Non-pigmented ciliary epithelial cell (primary cell): ENCODE measurements around the gene ICE2.

Source experiments
- DNase-seq: peaks from one replicate; pipeline ENCODE4 v3.0.0-alpha.2; 2010; ENCODE audit warnings: low read depth

The ICE2 gene, protein sequence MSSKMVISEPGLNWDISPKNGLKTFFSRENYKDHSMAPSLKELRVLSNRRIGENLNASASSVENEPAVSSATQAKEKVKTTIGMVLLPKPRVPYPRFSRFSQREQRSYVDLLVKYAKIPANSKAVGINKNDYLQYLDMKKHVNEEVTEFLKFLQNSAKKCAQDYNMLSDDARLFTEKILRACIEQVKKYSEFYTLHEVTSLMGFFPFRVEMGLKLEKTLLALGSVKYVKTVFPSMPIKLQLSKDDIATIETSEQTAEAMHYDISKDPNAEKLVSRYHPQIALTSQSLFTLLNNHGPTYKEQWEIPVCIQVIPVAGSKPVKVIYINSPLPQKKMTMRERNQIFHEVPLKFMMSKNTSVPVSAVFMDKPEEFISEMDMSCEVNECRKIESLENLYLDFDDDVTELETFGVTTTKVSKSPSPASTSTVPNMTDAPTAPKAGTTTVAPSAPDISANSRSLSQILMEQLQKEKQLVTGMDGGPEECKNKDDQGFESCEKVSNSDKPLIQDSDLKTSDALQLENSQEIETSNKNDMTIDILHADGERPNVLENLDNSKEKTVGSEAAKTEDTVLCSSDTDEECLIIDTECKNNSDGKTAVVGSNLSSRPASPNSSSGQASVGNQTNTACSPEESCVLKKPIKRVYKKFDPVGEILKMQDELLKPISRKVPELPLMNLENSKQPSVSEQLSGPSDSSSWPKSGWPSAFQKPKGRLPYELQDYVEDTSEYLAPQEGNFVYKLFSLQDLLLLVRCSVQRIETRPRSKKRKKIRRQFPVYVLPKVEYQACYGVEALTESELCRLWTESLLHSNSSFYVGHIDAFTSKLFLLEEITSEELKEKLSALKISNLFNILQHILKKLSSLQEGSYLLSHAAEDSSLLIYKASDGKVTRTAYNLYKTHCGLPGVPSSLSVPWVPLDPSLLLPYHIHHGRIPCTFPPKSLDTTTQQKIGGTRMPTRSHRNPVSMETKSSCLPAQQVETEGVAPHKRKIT

DNA sequence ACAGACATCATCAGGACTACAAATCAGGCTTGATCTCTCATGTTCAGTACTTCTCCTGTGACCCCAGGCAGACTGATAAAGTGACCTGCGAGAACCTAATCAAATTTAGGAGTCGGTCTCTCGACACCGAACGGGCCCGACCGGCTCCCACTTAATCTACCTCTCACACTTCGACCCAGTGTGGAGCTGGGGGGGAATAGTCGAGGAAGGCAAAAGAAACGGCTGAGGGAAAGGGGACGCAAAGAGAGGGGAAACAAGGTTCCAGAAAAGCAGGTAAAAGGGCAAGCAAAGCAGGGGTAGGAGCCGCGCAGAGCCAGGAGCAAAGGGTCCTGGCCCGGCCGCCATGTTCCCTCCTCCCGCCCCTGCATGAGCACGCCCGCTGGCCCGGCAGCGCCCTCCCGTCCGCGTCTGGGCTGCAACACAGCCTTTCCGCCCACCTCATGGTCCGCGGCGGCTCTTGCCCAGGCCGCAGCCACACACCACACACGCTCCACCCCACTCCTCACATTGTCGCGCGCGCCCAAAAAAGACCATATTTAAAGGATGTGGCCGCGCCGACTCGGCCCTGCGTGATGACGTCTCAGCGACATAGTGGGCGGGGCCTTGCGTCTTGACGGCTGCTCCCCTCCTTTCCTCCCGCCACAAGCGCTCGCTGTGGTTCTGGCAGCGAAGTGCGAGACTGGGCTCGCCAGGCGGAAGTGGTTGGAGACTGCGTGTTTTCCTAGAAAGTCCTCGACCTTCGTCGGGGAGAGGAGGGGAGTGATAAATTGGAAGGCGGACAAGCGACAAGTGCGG lies at the start of gene ICE2:
TSS of gene ICE2 (minus strand) at position 577 of the 795 bp plus-strand sequence. CDS start 1,165 bp downstream, outside the sequence.
- peak; percentile 77 for DNase-seq

DNA sequence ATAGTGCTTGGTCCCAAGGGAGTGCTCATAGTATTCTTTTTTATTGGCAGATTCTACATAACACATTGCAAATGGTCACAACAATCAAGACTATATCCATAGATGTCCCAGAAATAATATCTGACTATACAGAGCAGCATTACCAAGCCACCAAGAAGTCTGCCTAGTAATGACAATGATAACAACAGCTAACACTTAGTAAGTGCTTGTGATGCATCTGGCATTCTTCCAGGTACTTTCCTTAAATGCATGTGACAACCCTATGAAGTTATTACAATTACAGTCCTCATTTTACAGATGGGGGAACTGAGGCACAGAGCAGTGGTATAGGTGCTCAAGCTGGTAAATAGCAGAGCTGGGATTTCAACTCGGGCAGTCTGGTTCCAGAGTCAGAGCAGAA lies 49.6 kb upstream of the ICE2 start:
- DNase-seq, result no peak

DNA sequence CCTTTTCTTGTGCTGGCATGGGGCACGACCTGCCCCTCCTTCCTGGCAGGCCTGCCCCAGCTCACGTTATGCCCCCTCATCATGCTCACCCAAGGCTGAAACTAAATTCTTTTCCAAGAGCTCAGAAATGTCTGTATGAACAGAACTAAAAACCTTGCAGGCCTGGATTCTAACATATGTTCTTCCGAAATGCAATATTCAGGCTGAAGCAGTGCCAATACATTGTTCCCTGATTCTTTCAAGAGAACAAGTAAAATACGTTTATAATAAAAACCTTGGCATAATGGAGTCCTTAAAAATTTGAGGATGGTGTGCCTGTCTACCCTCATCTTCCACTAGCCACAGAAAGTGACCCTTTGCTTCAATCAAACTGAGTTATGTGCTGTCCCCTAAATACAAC lies 48.5 kb upstream of the ICE2 start:
- DNase-seq, result no peak

DNA sequence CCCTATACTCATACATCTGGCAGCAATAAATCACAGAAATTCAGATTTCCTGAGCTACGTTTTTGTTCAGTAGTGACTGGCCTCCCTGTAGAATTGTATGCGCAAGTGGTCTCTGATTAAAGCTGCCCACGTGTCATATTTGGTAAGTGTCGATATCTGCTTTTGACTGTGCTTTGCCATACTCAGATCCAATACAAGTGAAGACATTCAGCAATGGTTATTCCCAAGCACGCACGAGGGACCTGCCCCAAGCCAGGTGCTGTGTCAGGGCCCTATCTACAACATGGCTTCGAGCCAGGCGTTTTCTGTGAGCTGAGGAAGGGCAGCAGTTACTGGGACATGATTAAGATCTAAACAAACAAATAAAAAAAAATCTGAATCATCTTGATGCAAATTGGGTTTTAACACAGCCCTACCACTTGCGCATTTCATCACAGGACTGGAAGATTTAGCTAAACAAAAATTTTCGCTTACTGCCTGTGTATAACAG lies 47.2 kb upstream of the ICE2 start:
- DNase-seq, result no peak

DNA sequence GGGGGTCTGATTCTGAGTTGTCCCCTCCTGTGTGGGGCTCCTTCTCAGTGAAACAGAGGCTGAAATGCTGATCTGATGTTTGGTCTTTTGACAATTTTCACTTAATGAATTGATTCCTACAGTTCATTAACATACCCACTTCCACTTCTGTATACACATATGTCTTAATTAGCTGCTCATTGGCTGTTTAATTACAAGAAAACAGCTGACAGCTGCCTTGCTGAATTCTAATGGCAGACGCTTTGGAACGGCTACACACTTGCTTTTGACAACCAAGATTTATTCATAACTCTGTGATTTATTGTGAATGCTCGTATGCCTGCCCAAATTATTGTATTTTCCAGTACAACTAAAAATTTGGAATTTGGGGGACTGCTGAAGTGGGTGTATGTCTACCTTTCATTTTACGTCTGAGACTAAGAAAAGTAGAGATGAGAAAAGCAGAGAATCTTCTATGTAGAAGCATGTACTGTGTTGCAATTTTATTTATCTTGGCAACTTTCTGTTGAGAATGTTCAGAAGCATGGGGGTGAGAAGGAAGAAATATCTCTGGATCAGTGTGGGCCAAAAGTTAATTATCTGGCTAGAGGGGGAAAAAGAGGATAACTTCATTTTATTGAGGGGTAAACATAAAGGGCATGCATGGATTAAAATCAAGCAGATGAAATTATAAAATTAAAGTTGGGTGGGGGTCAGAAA lies 46.5 kb upstream of the ICE2 start:
- no peak for DNase-seq

DNA sequence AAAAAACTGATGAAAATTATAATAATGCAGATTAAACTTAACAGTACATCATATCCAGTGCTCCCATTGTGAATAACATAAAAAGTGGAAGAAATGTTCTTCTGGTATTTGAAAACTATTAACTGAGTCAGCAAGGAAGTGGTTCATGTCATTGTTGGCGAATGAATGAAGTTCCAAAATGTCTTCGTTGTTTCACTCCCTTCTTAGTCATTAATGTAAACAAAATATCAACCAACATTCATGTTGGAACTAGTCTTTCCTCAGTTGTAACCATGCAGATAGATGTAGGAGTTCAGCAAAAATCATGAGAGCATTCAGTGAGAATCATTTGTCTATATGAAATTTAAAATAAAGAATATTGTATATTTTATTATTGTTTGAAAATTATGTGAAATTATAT lies 44.1 kb upstream of the ICE2 start:
- no peak for DNase-seq

DNA sequence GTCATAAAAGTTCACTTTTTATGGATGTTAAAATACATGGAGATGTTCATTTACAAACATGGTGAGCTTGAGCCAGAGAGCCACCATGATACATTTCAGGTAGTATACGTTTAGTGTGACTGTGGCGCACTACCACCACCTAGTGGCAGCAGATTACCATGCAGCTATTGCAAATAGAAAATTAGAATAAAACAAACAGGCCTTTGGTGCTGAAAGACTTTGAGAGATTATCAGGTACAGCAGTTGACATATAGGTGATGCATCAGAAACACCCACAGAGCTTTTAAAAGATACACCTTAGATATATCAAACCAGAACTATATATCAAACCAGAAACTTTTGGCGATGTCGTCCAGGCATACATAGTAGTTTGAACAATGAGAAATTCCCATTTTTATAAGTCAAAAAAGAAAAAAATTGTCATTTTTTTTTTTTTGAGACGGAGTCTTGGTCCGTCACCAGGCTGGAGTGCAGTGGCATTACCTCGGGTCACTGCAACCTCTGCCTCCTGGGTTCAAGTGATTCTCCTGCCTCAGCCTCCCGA lies 42.0 kb upstream of the ICE2 start:
- DNase-seq, result no peak

DNA sequence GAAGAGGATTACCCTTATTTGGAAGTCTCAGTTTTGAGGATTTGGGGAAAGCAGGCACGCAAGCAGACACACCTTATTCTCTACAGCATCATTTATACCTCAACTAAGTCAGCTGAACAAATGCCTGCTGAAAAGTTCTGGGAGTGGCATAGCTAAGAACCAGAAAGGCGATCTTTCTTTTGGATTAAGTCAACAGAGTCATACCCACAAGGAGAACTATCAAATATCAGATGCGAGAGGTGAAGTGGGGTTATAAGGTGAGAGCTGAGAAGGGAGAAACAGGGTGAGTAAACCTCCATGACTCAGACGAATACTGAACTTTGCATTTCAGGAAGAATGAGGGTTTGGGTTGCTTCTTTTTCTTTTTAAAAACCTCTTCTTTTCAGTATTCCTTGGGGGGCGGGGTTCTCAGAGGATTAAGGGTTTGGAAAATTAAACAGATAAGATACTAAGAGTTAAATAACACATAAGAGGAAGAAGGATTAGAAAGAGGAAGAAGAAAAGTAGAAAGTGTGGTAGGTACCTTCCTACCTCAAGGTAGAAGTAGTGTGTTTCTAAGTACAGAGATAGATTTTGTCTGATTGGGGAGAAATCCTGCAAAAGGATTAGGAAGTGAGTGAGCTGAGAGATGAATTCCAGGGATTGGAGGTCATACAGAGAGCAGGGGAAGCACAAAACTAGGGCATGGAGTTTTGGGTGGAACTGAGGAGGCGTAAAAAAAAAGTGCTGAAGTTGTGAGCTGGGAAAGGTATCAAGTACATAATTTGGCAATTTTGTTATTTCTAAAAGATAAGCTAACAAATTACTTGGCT lies 41.3 kb upstream of the ICE2 start:
- no peak for DNase-seq

DNA sequence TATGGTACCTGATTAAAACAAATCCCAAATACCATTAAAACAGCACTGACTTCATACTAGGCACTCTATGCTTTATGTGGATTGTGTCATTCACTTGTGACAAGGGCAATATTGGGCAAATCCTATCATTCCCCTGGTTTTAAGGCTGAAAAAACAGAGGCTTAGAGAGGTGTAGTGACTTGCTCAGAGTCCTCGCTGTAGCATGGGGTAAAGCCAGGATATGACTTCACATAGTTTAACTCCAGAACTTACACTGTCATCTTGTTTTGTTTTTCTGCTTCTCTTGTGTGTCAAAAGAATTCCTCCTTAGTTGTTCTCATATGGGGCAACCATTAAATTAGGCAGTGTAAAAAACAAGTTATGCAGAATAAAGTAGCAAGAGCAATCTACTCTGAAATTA lies 40.3 kb upstream of the ICE2 start:
- no peak for DNase-seq

DNA sequence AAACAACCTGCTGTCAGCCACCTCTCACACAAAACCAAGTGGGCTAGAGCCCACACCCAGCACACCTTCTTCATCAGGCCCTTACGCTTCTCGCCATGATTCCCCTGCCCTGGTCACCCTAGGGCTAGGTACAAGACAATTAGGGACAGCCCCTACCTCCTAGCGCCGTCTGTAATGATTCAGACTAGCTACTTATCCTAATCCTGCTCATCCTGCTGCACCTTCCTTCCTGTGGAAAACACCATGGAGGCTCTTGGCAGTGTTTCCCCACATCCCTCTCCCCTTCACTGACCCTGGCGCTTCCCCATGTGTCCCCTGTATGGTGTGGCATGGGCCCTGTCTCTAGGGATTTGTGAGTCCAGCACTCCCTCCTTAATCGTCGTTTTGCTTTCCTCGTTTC lies 39.6 kb upstream of the ICE2 start:
- no peak for DNase-seq

DNA sequence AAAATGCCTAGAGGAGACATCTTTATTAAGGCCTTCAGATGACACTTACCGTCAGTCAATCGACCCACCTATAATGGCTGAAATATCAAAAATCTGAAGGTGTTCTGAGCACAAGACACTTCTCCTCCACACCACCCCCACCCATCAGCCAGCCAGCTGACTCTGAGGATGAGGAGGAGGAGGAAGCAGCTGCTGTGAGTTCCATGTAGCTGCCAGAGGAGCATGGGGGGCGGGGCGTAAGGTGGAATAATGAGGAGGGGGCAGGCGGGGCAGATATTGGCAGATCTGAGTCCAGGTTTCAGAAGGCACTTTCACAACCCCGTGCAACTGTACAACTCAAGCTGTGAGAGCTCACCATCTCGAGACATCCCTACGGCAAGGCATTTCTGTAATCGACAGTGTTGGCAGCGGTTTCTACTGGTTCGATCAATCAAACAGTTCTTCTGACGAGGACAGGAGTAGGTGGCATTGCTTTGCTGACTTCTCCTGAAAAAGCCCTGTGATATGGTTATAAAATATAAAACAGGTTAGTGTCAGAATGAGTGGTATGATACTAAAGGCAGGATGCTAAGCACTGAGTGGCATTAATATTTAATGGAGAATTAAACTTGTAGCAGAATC lies 35.4 kb upstream of the ICE2 start:
- no peak for DNase-seq

DNA sequence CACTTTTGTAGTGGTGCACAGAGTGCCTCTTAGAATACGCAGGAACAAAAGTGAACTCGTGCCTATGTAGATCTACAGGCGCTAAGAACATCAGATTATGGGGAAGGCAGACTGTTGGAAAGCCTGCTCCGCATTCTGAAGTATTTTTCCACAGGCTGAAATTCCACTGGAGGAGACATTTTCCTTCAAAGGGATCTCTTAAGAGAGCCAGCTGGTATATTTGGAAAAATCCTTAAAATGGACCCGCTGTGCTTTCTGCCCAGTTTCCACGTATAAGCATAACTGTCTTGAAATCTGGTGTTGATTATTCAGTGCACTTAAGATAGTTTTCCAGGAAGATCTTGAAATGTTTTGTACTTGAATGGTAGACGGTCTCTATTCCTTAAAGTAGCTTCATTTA lies 34.7 kb upstream of the ICE2 start:
- DNase-seq, result no peak

DNA sequence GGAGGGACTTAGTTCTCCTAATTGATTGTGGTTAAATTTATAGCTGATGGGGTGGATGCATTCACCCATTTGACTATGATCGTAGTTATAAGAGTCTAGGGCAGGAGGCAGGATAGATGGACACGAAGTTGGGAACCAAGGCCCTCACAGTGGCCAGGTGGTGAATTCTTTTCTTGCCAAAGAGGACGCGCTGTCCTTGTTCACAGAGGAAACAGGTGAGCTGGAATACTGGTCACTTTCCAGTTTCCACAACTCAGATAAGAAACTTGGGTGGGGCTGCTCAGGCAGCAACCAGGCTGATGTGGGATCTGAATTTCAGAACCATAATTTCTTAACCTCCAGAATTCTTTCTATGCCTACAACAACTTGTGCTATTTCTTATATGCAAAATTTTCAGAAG lies 34.0 kb upstream of the ICE2 start:
- no peak for DNase-seq

DNA sequence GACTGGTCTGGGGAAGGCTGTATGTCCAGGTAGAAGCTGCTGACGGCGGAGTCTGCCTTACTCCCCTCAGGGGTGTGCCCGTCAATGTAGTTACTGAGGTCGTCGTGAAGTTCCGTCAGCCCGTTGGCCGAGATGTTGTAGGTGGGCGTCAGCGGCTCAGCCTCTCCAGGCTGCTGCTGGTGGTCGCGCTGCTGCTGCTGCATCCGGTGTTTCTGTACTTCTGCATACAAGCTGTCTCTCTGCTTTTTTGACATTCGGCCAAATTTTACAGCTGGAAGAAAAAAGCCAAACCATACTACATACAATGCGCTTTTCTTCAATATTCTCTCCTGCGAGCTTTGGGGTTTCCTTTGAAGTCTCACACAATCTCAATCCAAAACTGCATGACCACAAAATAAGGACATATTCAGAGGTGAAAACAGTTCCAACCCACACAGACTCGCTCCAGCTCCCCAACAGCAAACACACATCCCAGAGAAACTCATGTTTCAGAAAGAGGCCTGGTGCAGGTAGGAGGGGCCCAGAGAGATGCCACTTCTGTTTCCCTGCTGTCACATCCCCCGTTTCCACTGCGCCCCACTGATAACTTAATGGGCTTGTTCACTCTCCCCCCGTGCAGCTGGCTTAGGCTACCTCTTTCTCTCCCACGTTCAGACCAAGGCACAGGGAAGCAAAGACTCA lies 32.5 kb upstream of the ICE2 start:
- no peak for DNase-seq

DNA sequence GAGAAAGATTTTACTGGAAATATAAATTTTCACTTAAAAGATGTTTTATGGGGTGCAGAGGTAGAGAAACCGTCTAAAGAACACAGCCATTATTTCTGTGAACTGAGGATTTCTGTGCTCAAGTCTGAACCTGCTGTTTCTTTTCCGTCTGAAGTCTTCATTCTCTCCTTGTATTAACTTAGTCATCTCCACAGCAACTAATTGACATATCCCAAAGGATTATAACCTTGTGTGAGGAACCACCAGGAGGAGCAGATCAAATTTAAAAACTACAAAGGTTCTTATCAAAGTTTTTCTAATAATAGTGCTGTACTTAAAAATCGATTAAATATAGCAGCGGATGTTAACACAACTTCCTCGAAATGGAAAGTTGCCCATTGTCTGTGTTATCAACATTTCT lies 31.1 kb upstream of the ICE2 start:
- DNase-seq, result no peak

DNA sequence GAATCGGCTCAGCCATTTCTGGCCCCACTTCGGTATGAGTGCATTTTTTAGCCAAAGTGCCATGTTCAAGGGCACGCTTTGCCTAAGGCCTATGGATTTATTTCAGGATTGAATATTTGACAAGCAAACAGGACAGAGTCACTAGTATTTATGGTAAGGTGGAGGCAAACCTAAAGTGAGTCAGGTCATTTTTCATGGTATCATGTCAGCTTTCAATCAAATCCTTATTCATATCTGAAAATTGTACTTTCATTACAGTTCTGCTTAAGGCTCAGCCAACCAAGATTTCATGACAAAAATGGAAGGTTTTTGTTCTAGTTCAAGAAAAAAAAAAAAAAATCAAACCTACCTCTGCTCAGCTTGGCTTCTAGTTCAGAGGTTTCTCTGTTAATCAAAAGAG lies 30.5 kb upstream of the ICE2 start:
- DNase-seq, result no peak

DNA sequence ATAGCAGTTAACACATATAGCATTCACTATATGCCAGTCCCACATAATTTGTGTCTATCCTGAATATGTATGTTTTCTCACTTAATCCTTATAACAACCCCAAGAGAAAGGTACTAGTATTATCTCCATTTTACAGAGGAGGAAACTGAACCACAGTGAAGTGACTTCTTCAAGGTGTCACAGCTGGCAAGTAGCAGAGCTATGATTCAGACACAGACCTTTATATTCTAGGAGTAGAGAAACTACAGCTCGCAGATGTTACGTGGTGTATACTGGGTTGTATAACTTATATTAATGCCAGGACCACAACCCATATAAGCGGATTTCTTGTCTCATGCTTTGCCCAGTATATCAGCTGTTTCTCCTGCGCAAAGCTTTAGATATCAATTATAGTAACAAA lies 29.5 kb upstream of the ICE2 start:
- no peak for DNase-seq

DNA sequence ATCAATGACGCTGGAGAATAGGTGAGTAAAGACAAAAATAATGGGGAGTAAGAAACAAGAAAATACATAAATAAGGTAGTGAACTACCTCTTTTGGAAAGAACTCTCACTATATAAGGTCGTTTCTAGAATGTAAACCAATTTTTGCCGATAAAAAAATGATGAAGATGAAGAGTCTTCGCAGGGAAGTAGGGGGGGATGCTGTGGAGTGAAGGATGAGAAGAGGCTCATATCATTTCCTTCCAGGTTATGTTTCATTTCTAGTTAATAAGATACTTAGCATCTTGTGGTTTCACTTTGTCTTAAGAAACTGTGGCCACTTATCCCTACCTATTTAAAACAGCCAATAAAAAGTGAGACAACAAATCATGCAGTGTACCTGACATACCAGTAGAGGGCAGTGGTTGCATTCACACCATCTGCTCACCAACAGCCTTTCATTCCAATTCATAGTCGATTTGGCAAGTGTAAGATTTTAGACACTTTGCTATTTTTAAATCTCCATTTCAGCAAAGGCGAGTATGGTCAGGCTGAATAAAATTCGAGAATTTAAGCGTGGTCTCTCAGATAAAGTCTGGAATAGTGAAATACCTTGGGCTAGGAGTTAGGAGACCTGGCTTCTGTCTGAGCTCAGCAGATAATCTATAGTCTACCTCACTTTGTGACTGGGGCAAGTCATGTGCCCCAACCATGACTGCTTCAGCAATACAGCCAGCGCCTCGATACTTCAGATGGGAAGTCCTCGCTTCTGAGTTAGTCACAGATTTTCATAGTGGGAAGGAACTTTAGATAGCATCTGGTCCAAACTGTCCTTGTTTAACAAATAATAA lies 28.9 kb upstream of the ICE2 start:
- DNase-seq, result no peak
